IMR-90 (cell line): ENCODE measurements around the gene S100A13. TPM values are rescaled to one million over a fixed set of nuclear protein-coding genes. Genes with fewer than 3 reads are reported as not detected.
"Not testable (repeated sequence)": the region's sequence is repeated elsewhere in the genome, so short reads cannot be mapped to it uniquely, and the experiment has no call there.

Experiments used
- ATAC-seq: fragments of 200-7000 bp; cut with Tn5 transposase; 2 replicates; pipeline ENCODE4 v1.9.1; 2020; ENCODE audit warnings: low read depth, mild to moderate bottlenecking, moderate library complexity
- BruUV-seq: library from RNA; stranded (reverse); fragments of 400-500 nt; replicated peaks from 2 replicates; lab custom pipeline; 2021; lab: Mats Ljungman, UMichigan
- CTCF ChIA-PET: fragments of 300-600 bp; formaldehyde crosslinking; extraction: SDS; loops from one replicate; lab custom pipeline; 2021; ENCODE audit warnings: antibody characterized with exemption; lab: Yijun Ruan, JAX
- POLR2A ChIA-PET: fragments of 300-600 bp; sonication (Branson Sonifier 250); formaldehyde crosslinking; loops from one replicate; lab custom pipeline; 2022; ENCODE audit warnings: antibody characterized with exemption; ENCODE audit not compliant: unreplicated experiment; lab: Charles Lee
- DNase-seq: peaks from one replicate; pipeline ENCODE4 v3.0.0; 2013
- H2AFZ ChIP-seq: replicated peaks from 2 replicates; pipeline ENCODE3; 2013; ENCODE audit warnings: low read length, mild to moderate bottlenecking; ENCODE audit not compliant: poor library complexity
- H2AK5ac ChIP-seq: 2 replicates; pipeline ENCODE4 v1.6.1; 2013; ENCODE audit warnings: low read depth, low read length, inconsistent platforms
- H2AK9ac ChIP-seq: replicated peaks from 2 replicates; pipeline ENCODE3; 2013; ENCODE audit warnings: mild to moderate bottlenecking, low read depth, low read length, moderate library complexity; ENCODE audit not compliant: poor library complexity
- H2BK120ac ChIP-seq: 2 replicates; pipeline ENCODE4 v1.6.1; 2013; ENCODE audit warnings: low read depth, low read length, inconsistent platforms
- H2BK15ac ChIP-seq: 3 replicates; pipeline ENCODE4 v1.6.1; 2013; ENCODE audit warnings: low read depth, low read length, inconsistent platforms
- H2BK20ac ChIP-seq: 2 replicates; pipeline ENCODE4 v1.6.1; 2013; ENCODE audit warnings: low read depth, mild to moderate bottlenecking, inconsistent platforms, low read length, moderate library complexity
- H2BK5ac ChIP-seq: 2 replicates; pipeline ENCODE4 v1.6.1; 2013; ENCODE audit warnings: mild to moderate bottlenecking, low read depth, low read length, inconsistent platforms; ENCODE audit not compliant: poor library complexity, severe bottlenecking
- H3K14ac ChIP-seq: replicated peaks from 2 replicates; pipeline ENCODE4 v1.6.1; 2013; ENCODE audit warnings: low read depth, low read length, inconsistent platforms
- H3K18ac ChIP-seq: 2 replicates; pipeline ENCODE4 v1.6.1; 2013; ENCODE audit warnings: low read depth, low read length, control low read depth
- H3K23ac ChIP-seq: 2 replicates; pipeline ENCODE4 v1.6.1; 2013; ENCODE audit warnings: low read depth, low read length, inconsistent platforms
- H3K27ac ChIP-seq: 2 replicates; pipeline ENCODE4 v1.5.1; 2013; ENCODE audit warnings: mild to moderate bottlenecking, control low read depth, low read length; ENCODE audit not compliant: insufficient read depth
- H3K27me3 ChIP-seq: 2 replicates; pipeline ENCODE4 v1.6.1; 2013; ENCODE audit warnings: low read length; ENCODE audit not compliant: control insufficient read depth, insufficient read depth
- H3K36me3 ChIP-seq: 2 replicates; pipeline ENCODE4 v1.6.1; 2013; ENCODE audit warnings: low read length, mixed read lengths; ENCODE audit not compliant: control insufficient read depth, insufficient read depth
- H3K4ac ChIP-seq: 2 replicates; pipeline ENCODE4 v1.6.1; 2013; ENCODE audit warnings: low read depth, low read length, inconsistent platforms
- H3K4me1 ChIP-seq: 2 replicates; pipeline ENCODE4 v1.6.1; 2013; ENCODE audit warnings: low read length, mixed read lengths; ENCODE audit not compliant: control insufficient read depth, insufficient read depth
- H3K4me2 ChIP-seq: 2 replicates; pipeline ENCODE4 v1.6.1; 2013; ENCODE audit warnings: low read depth, mild to moderate bottlenecking, control low read depth, low read length, moderate library complexity
- H3K4me3 ChIP-seq: 2 replicates; pipeline ENCODE4 v1.5.1; 2013; ENCODE audit warnings: low read depth, mild to moderate bottlenecking, control low read depth, low read length, moderate library complexity; ENCODE audit not compliant: insufficient read depth
- H3K56ac ChIP-seq: 2 replicates; pipeline ENCODE4 v1.6.1; 2013; ENCODE audit warnings: low read length, inconsistent platforms; ENCODE audit not compliant: insufficient read depth; ENCODE audit errors: extremely low read depth
- H3K79me1 ChIP-seq, 2 experiments: 2 replicates each; pipeline ENCODE4 v1.6.1; 2013; ENCODE audit warnings: low read length in 2 of 2, inconsistent platforms in 1 of 2, low read depth in 1 of 2
- H3K9ac ChIP-seq: 2 replicates; pipeline ENCODE4 v1.6.1; 2013; ENCODE audit warnings: low read depth, low read length, control low read depth
- H3K9me1 ChIP-seq: 2 replicates; pipeline ENCODE4 v1.6.1; 2013; ENCODE audit warnings: low read length, inconsistent platforms; ENCODE audit not compliant: insufficient read depth
- H3K9me3 ChIP-seq: 2 replicates; pipeline ENCODE4 v1.6.1; 2013; ENCODE audit warnings: low read length; ENCODE audit not compliant: control insufficient read depth, insufficient read depth
- H4K20me1 ChIP-seq: 2 replicates; pipeline ENCODE4 v1.6.1; 2013; ENCODE audit warnings: low read length, inconsistent platforms; ENCODE audit not compliant: insufficient read depth
- H4K5ac ChIP-seq: 2 replicates; pipeline ENCODE4 v1.6.1; 2013; ENCODE audit warnings: mild to moderate bottlenecking, low read depth, low read length, control low read depth
- H4K8ac ChIP-seq, 2 experiments: 2 replicates each; pipeline ENCODE4 v1.6.1; 2013; ENCODE audit warnings: low read depth in 2 of 2, low read length in 2 of 2, control low read depth in 1 of 2, inconsistent platforms in 1 of 2
- H4K91ac ChIP-seq: 2 replicates; pipeline ENCODE4 v1.6.1; 2013; ENCODE audit warnings: low read depth, low read length, inconsistent platforms; ENCODE audit not compliant: insufficient read depth
- WGBS, 2 experiments: methylation state at CpG; one replicate each; pipeline versions ENCODE4 v1.1.5 to v1.1.7; 2013; ENCODE audit warnings: missing lambda C conversion rate in 2 of 2; ENCODE audit not compliant: insufficient read length in 1 of 2; ENCODE audit errors: extremely low coverage in 2 of 2; 5-methylcytosine and 5-hydroxymethylcytosine counted together
- dilution Hi-C: fragments of 300-500 bp; cut with HindIII; formaldehyde crosslinking; loops from one replicate; pipeline ENCODE4 v1.14.3; 2018; ENCODE audit warnings: low sequenced_read_pairs; ENCODE audit not compliant: unreplicated experiment
- in situ Hi-C: fragments of 300-500 bp; cut with MboI; formaldehyde crosslinking; loops from 3 replicates; pipeline ENCODE4 v1.14.3; 2019; ENCODE audit warnings: low sequenced_read_pairs, inconsistent platforms, mixed read lengths
- intact Hi-C: fragments of 100-400 bp; cut with micrococcal nuclease; formaldehyde crosslinking; loops from 2 replicates; pipeline ENCODE4 v1.10.0; 2022
- polyA plus RNA-seq, 3 experiments: library from polyadenylated mRNA; depleted of rRNA; stranded (reverse); fragments of >200 nt; gene quantifications; 2 replicates each; pipeline ENCODE4 v1.2.3, GENCODE V29; 2012; ENCODE audit warnings: low replicate concordance in 1 of 3
- total RNA-seq: library from RNA; depleted of rRNA; stranded (reverse); fragments of >200 nt; gene quantifications from 2 replicates; pipeline ENCODE4 v1.2.3, GENCODE V29; 2012

S100A13 gene
- total and polyA plus RNA-seq, 2 of the 4 experiments (the other 2 are of a cell fraction) = 122 to 468 TPM

DNA sequence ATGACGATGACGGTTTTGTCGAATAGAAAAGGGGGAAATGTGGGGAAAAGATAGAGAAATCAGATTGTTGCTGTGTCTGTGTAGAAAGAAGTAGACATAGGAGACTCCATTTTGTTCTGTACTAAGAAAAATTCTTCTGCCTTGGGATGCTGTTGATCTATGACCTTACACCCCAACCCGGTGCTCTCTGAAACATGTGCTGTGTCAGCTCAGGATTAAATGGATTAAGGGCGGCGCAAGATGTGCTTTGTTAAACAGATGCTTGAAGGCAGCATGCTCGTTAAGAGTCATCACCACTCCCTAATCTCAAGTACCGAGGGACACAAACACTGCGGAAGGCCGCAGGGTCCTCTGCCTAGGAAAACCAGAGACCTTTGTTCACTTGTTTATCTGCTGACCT lies 51.8 kb downstream of the S100A13 start:
- no CpG with 5 or more reads among the region's 10 CpGs for WGBS, 2 experiments
- in situ Hi-C loops = not testable (repeated sequence)

DNA sequence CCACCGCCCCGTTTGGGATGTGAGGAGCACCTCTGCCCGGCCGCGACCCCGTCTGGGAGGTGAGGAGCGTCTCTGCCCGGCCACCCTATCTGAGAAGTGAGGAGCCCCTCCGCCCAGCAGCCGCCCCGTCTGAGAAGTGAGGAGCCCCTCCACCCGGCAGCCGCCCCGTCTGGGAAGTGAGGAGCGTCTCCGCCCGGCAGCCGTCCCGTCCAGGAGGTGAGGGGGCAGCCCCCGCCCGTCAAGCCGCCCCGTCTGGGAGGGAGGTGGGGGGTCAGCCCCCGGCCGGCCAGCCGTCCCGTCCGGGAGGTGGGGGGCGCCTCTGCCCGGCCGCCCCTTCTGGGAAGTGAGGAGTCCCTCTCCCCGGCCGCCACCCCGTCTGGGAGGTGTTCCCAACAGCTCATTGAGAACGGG lies 52.2 kb downstream of the S100A13 start:
- H3K79me1 ChIP-seq, H2BK5ac ChIP-seq, H3K23ac ChIP-seq, H4K8ac ChIP-seq, H4K91ac ChIP-seq, H3K27ac ChIP-seq, DNase-seq, H2AK9ac ChIP-seq, CTCF ChIA-PET, ATAC-seq, H4K5ac ChIP-seq, H3K36me3 ChIP-seq, H3K9me3 ChIP-seq, BruUV-seq, H2AK5ac ChIP-seq, H4K20me1 ChIP-seq, intact Hi-C loops, H3K18ac ChIP-seq, POLR2A ChIA-PET, H3K4me3 ChIP-seq, H2AFZ ChIP-seq, H3K27me3 ChIP-seq, H2BK120ac ChIP-seq, H2BK15ac ChIP-seq, H3K14ac ChIP-seq, dilution Hi-C loops, H2BK20ac ChIP-seq, H3K9ac ChIP-seq, in situ Hi-C loops, H3K4me2 ChIP-seq, H3K4ac ChIP-seq, H3K56ac ChIP-seq: not testable (repeated sequence)
- peaks cover 15% of the 10 kb centered on the region for H3K4me1 ChIP-seq
- WGBS, 2 experiments = 100% methylated on average over 4 of the region's 35 CpGs; no CpG with 5 or more reads in 1 of the 2 experiments
- H3K9me1 ChIP-seq = peaks cover 11% of the 10 kb centered on the region

More for the DNA sequence above, 51.8 kb downstream of the S100A13 start:
- H3K14ac ChIP-seq, H3K79me1 ChIP-seq, POLR2A ChIA-PET, H3K9me3 ChIP-seq, H3K27ac ChIP-seq, H3K18ac ChIP-seq, ATAC-seq, H4K20me1 ChIP-seq, H4K5ac ChIP-seq, H2AK5ac ChIP-seq, H3K4me2 ChIP-seq, H3K27me3 ChIP-seq, H2BK20ac ChIP-seq, H4K8ac ChIP-seq, DNase-seq, H3K36me3 ChIP-seq, intact Hi-C loops, H3K23ac ChIP-seq, H3K4me3 ChIP-seq, H2AFZ ChIP-seq, H3K4ac ChIP-seq, H4K91ac ChIP-seq, BruUV-seq, H3K9ac ChIP-seq, dilution Hi-C loops, H2AK9ac ChIP-seq, H2BK120ac ChIP-seq, H3K56ac ChIP-seq, H2BK5ac ChIP-seq, H2BK15ac ChIP-seq: not testable (repeated sequence)
- Histone ChIP-seq H3K9me1 (peaks cover 11% of the 10 kb centered on the region), H3K4me1 (peaks cover 15% of the 10 kb centered on the region)
- CTCF ChIA-PET = interaction anchor here (1.0 kb wide), 1 partner anchor 41 kb away, joined by 3 read pairs; the partner anchor contains the start of gene S100A14
